Measurements from ENCODE around the gene PLG.
"Not testable (repeated sequence)": the region's sequence is repeated elsewhere in the genome, so short reads cannot be mapped to it uniquely, and the experiment has no call there.

Gene PLG

DNA sequence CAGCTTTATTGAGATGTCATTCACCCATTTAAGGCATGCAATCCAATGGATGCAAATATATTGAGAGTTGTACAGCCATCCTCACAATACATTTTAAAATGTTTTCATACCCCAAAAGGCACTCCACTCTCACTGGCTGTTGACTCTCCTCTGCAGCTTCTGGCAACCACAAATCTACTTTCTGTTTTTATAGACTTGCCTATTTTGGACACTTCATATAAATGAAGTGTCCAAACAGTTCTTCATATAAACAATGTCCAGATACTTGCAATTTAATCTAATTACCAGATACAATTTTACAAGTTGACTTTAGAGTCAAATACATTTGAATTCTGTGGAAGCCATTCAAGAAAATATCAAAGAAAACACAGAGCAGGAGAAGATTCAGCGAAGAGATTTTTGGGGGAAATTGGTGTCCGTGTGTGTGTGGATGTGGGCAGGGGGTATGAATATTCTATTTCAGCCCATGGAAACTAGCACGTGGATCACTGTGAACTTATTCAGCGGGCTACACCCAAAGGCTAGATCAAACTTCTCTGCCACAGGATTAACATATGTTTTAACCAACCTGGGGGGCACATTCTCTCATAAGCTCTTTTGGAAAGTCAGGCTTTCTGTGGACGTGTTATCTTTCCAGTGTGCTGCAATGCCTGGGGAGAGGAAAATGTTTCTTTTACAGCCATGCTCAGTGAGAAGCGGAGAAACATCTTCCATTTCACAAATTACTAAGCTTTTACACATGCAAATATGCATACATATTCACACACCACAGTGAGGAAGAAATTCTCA, 73.9 kb downstream of the PLG start:
- DNase-seq (ENCODE audit: low spot score), result no peak

DNA sequence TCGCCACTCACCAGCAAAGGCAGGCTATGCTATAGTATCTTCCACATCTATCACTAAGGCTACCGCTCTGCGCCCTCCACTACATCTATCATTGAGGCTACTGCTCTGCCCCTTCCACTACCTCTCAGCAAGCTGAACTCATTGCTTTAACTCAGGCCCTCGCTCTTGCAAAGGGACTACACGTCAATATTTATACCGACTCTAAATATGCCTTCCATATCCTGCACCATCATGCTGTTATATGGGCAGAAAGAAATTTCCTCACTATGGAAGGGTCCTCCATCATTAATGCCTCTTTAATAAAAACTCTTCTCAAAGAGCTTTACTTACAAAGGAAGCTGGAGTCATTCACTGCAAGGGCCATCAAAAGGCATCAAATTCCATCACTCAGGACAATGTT, 77.1 kb downstream of the PLG start:
- not testable (repeated sequence) for DNase-seq (ENCODE audit: low spot score)

DNA sequence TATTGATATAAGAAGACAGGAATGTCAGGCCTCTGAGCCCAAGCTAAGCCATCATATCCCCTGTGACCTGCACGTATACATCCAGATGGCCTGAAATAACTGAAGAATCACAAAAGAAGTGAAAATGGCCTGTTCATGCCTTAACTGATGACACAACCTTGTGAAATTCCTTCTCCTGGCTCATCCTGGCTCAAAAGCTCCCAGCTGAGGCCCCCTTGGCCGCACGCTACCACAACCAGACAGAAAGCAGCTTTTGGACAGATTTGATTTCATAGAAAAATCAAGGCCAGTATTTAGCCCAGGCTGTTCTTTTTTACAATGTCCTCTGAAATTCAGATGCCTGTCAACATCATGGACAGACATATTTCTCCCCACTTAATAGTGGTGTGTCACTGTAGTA, 78.6 kb downstream of the PLG start:
- not testable (repeated sequence) for DNase-seq (ENCODE audit: low spot score)

DNA sequence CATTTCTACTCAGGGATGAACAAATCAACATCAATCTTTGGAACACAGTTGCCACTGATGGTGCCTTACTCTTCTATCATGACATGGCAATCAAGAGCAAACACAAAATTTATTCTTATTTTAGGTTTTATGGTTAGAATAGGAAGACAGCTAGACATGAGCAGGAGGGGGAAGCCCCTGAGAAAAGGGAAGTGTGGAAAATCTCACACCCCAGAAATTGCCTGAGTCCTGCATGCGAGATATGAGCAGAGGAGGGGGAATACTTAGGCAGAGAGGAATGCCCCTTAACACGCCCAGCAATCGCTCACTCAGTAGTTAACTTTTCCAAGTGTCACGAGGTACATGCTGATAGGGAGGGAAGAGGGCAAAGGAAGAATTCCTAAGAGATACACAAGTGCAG, 79.3 kb downstream of the PLG start:
- no peak for DNase-seq (ENCODE audit: low spot score)

DNA sequence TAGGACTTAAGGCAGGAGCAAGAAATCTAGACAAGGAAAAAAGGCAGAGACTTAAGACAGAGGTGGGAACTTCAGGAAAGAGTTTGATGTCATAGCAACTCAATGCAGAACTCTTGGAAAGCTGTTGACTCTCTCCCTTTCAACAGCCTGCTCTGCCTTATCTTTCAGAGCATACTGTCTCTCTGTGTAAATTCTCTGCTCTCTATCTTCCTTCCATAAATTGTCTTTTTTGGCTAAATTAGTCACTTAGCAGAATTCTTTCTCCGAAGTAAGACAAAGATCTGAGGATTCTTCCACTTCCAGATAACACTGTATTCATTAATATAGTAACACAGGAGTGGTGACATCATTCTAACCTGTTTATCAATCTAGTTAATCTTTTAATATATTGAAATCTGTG, 80.2 kb downstream of the PLG start:
- DNase-seq (ENCODE audit: low spot score), result no peak

DNA sequence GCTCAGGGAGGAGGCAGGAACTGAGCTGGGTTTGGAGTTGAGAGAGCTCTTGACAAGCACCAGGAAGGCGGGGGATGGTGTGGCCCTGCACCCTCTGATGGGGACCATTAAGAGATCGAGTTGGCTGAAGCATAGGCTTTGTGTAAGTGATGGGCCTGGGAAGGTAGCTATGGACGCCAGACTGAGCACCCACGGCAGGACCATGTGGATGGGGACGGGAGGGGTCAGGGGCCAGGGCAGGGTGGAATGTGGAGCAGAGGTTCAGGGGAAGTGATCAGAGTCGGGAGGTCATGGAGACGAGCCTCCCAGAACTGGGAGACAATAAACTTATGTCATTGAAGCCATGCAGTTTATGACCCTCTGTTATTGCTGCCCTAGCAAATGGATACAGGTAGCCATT, 81.7 kb downstream of the PLG start:
- no peak for DNase-seq (ENCODE audit: low spot score)

DNA sequence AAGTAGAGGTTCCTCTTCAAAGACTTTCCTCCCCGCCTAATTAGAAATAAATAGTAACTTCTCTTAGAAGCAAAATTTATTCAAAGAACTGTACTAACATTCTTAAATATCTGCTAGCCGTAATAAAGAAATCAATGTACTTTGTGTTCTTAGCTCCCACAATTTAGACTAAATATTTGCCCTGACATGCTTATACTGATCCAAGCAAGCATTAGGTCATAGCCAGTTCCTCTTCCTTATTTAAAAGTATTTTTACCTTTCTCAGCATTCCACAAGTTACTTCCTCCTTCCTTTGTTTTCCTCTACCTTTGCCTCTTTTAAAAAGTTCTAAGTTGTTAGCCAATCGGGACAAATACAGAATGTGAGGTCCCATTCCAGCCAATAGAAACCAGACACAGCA, 86.1 kb downstream of the PLG start:
- DNase-seq (ENCODE audit: low spot score), result not testable (repeated sequence)

DNA sequence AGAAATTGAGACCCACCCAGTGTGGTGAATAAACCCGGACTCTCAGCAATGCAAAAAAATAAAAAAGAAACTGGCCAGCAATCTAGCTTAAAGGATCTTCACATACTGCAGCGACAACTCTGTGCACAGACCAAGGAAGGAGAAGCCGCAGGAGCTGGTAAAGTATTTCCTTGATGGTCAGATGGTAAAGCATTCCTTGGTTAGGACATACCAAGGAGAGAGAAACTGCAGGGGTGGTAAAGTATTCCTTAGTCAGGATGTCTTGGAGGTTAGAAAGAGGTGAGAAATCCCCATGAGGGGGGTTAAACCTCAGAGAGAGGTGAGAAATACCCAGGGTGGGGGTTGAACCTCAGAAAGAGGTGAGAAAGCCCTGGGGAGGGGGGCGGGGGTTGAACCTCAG, 86.8 kb downstream of the PLG start:
- DNase-seq (ENCODE audit: low spot score), result no peak

DNA sequence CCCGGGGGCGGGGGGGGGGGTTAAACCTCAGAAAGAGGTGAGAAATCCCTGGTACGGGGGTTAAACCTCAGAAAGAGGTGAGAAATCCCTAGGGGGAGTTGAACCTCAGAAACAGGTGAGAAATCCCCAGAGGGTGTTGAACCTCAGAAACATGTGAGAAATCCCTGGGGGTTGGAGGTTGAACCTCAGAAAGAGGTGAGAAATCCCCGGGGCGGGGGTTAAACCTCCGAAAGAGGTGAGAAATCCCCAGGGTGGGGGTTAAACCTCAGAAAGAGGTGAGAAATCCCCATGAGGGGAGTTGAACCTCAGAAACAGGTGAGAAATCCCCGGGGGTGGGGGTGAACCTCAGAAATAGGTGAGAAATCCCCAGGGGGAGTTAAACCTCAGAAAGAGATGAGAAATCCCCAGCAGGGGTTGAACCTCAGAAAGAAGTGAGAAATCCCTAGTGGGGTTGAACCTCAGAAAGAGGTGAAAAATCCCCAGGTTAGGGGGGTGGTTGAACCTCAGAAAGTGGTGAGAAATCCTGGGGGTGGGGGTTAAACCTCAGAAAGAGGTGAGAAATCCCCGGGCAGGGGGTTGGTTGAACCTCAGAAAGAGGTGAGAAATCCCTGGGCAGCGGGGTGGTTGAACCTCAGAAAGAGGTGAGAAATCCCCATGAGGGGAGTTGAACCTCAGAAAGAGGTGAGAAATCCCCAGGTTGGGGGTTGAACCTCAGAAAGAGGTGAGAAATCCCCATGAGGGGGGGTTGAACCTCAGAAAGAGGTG, 87.4 kb downstream of the PLG start:
- DNase-seq (ENCODE audit: low spot score), result no peak

DNA sequence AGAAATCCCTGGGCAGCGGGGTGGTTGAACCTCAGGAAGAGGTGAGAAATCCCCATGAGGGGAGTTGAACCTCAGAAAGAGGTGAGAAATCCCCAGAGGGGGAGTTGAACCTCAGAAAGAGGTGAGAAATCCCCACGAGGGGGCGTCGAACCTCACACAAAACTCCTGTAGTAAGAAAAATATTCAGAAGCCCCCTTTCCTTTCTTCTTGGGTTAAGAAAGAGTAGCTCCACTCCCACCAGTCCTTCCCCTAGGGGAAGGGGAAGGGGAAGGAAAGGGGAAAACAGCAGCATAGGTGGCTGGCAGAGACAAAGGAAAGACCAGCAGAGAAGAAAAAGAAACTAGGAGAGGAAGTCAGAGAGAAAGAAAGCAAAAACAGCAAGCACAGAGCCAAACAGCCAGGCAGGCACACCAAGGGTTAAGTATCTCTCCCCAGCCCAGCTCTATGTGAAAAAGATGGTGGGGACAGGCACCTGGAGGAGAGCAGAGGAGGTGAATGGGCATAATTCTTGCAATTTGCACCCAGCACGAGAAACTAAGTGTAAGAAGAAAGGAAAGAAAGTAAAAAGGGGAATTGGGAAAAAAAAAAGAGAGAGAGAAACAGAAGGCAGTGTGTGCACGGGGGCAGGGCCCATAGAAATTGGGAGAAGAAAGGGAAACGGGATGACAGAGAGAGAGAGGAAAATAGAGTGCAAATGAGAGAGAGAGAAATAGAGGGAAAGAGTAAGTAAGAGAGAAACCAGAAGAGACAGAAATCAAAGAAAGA, 88.2 kb downstream of the PLG start:
- no peak for DNase-seq (ENCODE audit: low spot score)

DNA sequence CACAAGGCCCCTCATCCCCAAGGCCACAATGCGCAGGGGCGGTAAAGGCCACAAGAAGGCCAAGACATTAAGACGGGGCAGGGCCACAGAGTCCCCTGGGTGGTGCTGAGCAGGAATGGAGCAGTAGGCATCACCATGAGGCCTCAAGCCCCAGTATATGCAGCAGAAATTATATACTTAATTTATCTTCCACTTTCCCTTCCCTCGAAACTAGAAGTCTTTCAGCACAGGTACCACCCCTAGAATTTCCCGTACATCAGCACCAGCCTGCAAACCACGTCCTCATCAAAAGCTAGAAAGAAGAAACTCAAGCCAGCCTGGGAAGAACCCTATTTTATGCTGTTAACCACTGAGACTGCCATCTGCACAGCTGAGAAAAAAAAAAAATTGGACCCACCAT, 89.4 kb downstream of the PLG start:
- DNase-seq (ENCODE audit: low spot score), result no peak

DNA sequence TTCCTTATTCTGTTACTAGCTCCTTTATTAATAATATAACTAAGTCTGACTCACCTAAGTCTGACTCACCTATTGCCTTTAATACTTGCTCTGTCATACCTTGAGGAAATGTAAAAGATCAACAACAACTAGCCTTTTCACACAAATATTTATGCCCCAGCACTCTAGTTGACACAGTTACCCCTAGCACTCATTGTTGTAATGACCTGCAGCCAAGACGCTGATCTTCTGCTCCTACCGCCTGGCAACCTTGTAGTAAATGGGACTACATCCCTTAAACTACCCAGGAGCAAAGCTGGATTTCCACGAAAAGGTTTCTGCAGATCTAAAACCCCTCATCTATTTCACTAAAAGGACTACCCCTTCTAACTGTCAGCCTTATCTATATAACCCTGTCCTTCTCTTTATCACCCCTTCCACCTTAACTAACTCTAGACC, 90.0 kb downstream of the PLG start:
- no peak for DNase-seq (ENCODE audit: low spot score)

DNA sequence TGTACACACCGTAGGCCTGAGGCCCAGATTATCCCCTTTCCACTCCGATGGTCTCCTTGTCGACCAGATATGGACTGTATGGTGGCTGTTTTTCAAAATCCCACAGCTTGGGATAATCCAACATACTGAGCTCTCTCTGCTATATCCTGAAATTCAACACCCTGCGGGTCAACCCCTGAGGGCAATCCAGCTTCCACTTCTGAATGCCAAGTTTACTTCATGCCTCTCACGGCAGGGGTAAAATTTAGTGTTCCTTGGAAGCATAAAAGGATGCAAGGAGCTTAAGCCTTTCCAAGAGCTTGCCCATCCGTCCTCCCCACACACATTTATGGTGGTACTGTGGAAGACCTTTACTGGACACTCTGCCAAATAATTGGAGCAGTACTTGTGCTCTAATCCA, 90.7 kb downstream of the PLG start:
- no peak for DNase-seq (ENCODE audit: low spot score)

DNA sequence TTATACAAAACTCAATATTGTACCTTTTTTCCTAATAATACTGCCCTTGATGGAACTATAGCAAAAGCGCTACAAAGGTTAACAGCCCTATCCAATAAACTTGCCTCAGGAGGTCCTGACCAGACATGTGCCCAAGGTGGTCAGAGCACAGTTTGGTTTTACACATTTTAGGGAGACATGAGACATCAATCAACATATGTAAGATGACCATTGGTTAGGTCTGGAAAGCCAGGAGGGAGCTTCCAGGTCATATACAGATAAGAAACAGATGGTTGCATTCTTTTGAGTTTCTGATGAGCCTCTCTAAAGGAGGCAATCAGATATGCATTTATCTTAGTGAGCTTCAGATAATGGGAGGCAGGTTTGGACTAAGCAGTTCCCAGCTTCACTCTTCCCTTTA, 91.6 kb downstream of the PLG start:
- no peak for DNase-seq (ENCODE audit: low spot score)

DNA sequence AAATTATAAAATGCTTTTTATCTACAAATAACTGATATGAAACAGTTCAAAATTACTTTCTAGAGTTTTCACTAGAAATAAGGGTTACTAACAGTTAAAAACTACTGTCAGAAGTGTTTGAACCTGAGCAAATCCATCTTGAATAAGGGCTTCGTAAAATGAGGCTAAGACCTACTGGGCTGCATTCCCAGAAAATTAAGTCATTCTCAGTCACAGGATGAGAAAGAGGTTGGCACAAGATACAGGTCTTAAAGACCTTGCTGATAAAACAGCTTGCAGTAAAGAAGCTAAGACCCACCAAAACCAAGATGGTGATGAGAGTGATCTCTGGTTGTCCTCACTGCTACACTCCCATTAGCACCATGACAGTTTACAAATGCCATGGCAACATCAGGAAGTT, 93.7 kb downstream of the PLG start:
- no peak for DNase-seq (ENCODE audit: low spot score)

DNA sequence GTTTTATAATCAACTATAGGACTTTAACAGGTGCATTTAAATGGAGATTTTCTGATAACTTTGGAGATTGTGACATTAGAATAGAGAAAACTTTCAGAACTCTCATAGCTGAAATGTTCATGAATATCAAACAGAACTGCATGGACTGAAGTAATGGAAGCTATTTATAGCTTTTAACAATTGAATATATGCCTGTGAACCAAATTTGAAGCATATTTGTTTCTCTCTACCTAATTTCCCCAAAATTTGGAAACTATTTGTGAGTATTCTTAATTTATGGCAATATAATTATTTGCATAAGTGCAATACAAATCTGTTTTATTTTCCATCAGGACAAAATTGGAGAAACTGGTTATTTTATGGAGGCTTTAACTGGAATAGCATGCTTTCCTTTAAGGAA, 96.6 kb downstream of the PLG start:
- no peak for DNase-seq (ENCODE audit: low spot score)

DNA sequence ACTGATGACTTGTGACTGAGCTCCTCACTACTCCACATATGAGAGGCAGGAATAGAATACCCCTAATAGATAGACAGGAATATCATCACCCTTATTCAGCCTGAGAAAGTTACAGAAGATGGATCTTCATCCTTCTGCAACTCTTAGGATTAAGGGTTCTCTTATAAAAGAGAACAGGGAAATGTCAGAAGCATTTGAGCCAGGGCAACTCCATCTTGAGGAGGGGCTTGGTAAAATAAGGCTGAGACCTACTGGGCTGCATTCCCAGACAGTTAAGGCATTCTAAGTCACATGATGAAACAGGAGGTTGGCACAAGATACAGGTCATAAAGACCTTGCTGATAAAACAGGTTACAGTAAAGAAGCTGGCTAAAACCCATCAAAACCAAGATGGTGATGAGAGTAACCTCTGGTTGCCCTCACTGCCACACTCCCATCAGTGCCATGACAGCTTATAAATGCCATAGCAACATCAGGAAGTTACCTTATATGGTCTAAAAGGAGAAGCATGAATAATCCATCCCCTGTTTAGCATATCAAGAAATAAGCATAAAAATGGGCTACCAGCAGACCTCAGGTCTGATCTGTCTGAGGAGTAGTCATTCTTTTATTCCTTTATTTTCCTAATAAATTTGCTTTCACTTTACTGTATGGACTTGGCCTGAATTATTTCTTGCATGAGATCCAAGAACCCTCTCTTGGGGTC, 97.9 kb downstream of the PLG start:
- no peak for DNase-seq (ENCODE audit: low spot score)

DNA sequence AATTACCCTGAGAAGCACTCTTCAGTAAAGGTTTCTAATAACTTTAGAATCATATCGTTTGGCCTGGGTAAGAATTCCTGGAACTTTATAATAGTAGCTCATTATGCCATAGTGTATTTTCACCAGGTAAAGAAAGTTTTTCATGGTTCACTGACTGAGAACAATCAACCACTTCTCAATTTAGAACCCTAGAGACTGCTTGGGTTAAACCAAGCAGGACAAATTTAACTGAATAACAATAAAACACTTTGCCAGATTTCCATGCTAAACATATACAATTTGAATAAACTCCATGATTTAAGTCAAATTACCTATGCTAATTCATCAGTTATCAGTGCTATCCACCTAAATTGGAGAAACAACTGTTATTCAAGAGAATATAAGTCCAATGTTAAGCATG, 99.4 kb downstream of the PLG start:
- DNase-seq (ENCODE audit: low spot score), result no peak

DNA sequence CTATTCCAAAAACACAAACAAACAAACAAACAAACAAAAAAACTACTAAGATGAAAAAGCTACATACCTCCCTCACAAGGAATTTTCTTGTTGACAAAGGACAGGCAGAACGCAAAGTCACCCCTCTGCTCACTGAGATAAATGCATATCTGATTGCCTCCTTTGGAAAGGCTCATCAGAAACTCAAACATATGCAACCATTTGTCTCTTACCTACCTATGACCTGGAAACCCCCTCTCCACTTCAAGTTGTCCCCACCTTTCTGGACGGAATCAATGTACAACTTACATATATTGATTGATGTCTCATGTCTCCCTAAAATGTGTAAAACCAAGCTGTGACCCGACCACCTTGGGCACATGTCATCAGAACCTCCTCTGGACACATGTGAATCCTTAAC, 100.0 kb downstream of the PLG start:
- not testable (repeated sequence) for DNase-seq (ENCODE audit: low spot score)

Data from hepatic stellate cell (primary cell).